Raji (cell line): ENCODE measurements around the gene CCDC192.

Source experiments
- POLR2A ChIP-seq: IDR thresholded peaks from 2 replicates; pipeline ENCODE4 v1.6.1; 2011; ENCODE audit warnings: low read depth, low read length, control low read depth; ENCODE audit not compliant: insufficient read depth

The CCDC192 gene

GRCh38 chr5:127793879-127794278 lies 90.7 kb downstream of the CCDC192 start:
- TF ChIP-seq POLR2A = no peak

DNA sequence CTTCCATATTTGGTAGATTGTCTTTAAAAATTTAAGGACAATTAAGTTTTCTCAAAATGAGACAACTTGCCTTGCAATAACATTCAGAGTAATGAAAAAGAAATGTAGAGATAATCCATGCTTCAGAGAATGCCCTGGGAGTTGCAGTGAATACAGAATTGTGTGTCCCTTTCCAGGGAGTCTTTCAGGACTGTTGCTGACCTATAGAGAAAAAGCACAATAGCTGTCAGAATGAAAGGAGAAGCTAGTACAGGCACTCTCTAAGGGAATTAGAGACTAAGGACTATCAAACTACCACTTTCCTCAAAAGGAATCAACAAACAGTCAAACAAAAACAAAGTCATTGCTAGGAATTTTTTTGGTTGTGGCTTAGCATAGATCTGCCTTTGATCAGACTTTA lies 93.0 kb downstream of the CCDC192 start:
- no peak for TF ChIP-seq POLR2A

DNA sequence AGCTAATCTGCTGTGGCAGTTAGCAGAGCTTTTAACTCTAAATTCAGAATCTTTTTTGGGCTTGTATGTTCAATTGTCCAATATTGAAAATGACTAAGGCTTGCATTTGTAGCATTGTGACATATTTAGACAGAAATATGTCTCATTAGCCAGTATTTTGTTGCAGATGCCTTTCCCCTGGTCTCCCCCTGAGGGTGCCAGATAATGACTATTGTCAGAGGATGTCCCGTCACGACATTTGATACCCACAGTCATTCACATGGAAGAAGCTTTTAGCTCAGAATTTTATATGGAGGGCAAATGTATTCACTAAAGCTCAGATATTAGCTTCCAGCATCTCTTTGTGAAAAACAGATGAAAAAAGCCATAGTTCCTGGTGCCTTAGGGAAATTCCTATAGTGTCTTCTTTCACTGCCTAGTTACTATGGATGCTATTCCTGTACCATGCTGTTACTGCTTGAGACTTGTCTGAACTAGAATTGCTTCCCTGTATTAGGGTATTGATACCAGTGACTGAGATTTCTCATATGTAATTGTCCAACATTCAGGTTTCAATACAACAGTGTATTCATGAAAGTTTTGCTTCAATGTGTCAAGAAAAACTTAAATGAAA lies 96.2 kb downstream of the CCDC192 start:
- no peak for TF ChIP-seq POLR2A

DNA sequence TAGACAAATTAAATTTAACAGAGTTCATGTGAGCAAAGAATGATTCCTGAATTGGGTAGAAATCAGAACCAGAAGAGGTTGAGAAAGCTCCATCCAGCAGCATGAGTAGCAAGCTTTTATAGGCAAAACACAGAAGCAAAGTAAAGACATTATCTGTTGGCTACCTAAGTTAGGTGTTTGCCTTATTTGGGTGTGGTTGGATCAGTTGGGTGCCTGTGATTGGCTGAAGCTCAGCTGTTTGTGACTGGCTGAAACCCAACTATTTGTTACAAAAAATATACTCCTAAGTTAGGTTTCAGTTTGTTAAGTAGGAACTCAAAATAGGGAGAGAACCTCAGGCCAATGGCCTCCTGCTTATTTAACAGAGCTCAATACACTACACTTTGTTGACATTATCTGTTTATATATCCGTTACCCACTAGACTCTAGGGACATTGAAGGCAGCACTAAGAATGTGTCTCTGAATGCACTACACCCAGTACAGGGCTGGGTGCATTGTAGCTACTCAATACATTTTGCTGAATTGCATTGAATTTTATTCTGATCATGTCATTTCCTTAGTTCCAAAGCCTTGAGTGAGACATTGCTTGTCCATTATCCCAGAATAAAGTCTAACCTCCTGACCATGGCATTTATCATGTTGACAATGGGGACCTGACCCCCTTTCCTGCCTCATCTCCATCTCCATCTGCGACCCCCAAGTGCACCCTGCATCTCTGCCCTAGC lies 98.7 kb downstream of the CCDC192 start:
- no peak for TF ChIP-seq POLR2A

DNA sequence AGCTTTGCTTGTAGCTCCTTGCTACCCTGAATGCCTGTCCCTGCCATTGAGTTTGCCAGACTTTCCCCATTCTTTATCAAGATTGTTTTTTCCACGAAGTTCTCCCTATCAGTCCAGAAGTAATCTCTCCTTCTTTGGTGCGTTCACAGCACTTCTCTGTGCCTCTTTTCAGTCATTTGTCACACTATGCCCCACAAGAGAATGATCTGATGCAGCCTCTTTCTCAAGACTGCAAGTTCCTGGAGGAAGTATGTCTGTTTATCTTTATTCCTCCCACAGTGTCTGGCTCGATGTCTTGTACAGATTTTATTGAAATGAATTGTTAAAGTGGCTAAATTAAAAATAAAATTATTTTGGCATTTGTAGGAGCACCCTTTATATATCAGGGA lies 99.3 kb downstream of the CCDC192 start:
- no peak for TF ChIP-seq POLR2A

DNA sequence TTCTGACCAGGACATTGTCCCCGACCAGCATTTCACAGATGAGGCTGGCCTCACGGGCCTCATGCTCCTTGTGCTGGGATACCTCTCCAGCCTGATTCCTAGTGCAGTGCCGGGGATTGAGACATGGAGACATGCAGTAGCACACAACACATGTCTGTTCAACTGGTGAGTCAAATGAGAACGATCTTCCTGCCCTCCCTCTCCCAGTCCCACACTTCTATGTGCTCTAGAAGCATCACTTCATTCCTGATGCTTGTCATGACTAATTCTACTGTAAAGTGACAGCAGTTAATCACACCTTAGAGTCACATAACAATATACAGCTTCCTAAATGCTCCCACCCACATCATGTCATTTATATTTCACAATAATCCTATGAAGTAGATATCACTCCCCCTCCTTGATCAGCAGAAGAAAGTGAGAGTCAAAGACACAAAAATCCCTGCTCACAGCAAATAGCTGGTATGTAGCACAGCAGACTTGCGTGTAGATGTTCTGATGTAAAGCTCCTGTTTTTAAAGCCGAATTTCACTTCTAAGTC lies 101.8 kb downstream of the CCDC192 start:
- TF ChIP-seq POLR2A = no peak

GRCh38 chr5:127805448-127805847 lies 102.3 kb downstream of the CCDC192 start:
- TF ChIP-seq POLR2A = no peak

DNA sequence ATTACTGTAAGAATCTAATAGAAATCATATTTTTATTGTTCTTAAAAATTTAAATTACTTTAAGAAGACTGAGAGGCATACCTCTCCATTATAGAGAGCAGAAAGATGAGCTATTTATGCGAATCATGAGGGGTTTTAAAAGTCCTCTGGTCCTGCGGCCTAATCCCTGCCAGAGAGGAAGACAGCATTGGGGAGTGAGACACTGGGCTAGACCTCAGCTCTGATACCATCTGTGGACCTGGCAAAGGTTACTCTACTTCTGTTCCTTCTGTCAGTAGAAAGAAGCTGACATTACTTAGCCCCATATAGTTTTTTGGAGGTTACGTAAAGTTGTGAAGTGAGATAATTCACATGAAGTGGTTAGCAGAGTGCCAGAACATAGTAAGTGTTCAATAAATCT lies 103.6 kb downstream of the CCDC192 start:
- TF ChIP-seq POLR2A = no peak

GRCh38 chr5:127809533-127809932 lies 106.3 kb downstream of the CCDC192 start:
- no peak for TF ChIP-seq POLR2A

GRCh38 chr5:127810017-127810416 lies 106.8 kb downstream of the CCDC192 start:
- no peak for TF ChIP-seq POLR2A

- no peak for TF ChIP-seq POLR2A
Observed at GRCh38 chr5:127810707-127811490, 107.7 kb downstream of the CCDC192 start.

DNA sequence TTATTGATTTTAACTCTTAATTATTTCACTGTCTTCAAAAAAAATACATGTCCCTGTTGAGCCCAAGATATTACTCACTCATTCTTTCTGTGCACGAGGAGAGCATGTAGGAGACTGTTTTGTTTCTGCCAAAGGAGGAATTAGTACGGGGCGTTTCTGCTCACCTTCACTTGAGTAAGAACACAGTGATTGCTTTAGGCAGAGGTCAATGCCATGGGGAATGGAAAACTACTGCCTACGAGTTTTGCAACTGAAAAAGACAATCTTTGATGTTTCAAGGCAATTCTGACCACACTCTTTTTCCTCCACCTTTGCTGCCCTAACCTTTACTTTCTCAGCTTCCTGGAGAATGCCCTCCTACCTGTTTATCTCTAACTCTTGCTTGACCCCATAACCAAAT lies 109.4 kb downstream of the CCDC192 start:
- no peak for TF ChIP-seq POLR2A

DNA sequence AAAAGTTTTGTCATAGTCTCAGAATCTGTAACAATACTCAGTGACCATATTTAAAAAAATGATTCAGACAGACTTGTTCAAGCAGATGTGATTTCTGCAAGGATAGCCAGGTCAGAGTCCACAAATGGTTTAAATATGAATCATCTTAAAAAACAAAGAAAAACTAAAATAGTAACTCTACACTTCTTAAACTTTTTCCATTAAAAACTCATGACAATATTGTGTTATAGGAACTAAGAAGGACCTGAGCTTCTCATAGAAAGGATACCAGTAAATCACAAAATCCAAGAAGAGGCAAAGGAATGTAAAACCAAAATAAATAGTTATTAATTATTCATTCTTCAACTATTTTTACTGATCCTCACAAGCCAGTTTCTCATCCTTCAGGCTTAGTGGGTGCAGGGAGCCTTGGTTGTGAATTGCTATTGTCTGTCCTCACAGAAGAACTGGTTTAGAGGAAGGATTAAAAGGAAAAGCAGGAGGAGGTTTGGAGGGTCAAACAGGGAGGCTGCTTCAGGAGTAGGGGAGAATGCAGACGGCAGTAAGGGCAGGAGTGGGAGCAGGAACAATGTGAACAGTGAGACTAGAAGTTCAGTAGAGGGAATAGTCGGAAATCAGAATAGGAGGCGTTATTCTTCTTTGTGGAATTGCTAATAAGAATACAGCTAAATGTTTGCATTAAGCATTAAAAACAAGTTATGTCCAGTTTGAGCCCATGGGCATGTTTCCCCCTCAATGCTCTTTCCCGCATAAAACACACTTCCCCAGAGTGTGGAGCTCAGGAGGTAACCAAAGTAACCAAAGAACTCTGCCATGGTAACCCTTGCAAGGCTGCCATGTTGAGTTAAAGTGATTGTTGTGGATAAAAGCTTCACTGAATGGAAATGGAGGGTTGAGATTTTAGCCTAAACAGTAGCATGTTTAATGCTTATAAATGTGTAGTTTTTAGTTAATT lies 110.7 kb downstream of the CCDC192 start:
- TF ChIP-seq POLR2A = no peak

DNA sequence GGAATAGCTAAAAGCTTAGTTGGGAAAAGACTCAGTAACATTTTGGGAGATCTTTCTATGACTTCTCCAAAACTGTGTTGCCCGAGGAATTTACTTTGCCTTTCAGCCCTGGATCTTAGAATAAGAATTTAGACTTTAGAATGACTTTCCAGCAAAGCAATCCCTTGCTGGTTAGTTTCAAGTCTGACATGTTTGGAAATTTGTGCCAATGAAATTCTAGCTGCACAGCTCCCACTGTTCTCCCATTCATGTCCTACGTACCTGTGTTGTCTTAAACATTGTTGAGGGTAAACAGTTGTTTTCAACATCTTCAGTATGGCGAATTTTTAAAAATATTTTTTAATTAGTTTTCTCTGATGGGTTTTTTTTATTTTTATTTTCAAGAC lies 111.4 kb downstream of the CCDC192 start:
- no peak for TF ChIP-seq POLR2A

DNA sequence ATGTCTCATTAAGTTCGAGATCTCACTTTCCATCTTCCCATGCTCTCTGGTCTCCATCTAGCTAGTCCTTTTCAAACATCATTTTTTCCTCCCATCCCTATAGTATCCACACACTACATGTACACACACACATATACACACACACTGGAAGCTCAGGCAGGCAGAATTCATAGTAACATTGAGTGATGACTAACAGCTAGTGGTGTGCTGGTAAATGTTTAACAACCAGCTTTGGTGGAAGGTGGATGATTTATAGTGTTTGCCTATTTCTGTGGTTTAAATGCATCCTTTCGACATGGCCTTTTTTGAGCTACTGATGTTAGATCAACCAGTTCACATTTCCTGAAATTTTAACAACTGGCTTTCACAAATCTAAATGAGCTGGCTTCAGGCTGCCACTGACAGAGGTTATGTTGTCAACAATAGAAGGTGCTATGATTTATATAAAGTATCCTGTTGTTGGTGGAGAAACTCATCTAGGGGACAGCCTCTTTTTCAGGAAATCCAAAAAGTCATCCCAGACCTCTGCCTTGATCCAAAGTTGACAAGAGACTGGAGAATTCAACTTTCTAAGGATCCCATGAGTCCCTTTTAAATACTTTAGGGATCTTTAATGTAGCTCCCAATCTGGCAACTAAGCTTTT lies 117.8 kb downstream of the CCDC192 start:
- TF ChIP-seq POLR2A = no peak

DNA sequence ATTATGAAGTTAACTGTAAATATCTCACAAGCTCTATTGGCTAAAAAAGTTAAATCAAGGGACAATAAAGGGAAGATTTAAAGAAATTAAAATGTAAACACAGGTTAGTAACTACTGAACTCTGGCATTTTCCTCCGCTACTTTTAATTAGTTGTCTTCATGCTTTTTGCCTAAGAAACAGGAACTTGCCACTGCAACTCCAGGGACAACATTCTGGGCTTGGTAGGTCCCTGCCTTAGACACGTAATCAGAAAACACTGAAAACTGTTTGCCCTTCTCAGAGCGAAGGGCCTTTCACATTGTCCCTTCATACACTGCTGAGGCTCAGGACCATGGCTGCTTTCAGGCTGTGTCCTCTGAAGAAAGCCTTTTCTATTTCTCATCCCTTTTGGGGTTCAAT lies 118.7 kb downstream of the CCDC192 start:
- no peak for TF ChIP-seq POLR2A
